KMS-11 (cell line): Measurements from ENCODE around the gene LTB4R2.
A peak's percentile ranks its signal among the peaks of the same experiment; 100 is the strongest.
"Not testable (repeated sequence)": the region's sequence is repeated elsewhere in the genome, so short reads cannot be mapped to it uniquely, and the experiment has no call there.

ENCODE experiments used
- H2AFZ ChIP-seq: fragments of 200-600 bp; sonication (generic); 2 replicates; pipeline ENCODE4 v1.6.1; 2016; ENCODE audit warnings: antibody characterized with exemption, mixed run types, low read depth
- H3K27ac ChIP-seq: fragments of 200-600 bp; sonication (generic); 2 replicates; pipeline ENCODE4 v1.6.1; 2016; ENCODE audit warnings: mild to moderate bottlenecking, mixed run types
- H3K27me3 ChIP-seq: fragments of 200-600 bp; sonication (generic); 2 replicates; pipeline ENCODE4 v1.6.1; 2017; ENCODE audit warnings: mild to moderate bottlenecking, low read depth, mixed run types, moderate library complexity; ENCODE audit not compliant: insufficient read depth
- H3K36me3 ChIP-seq: fragments of 200-600 bp; sonication (generic); 2 replicates; pipeline ENCODE4 v1.6.1; 2017; ENCODE audit warnings: mild to moderate bottlenecking, mixed run types; ENCODE audit not compliant: insufficient read depth
- H3K4me1 ChIP-seq: fragments of 200-600 bp; sonication (generic); 2 replicates; pipeline ENCODE4 v1.6.1; 2016; ENCODE audit warnings: mild to moderate bottlenecking, low read depth, mixed run types; ENCODE audit not compliant: poor library complexity, severe bottlenecking
- H3K4me2 ChIP-seq: fragments of 200-600 bp; sonication (generic); 2 replicates; pipeline ENCODE4 v1.7.0; 2016; ENCODE audit warnings: mild to moderate bottlenecking, mixed run types
- H3K4me3 ChIP-seq: fragments of 200-600 bp; sonication (generic); IDR thresholded peaks from 2 replicates; pipeline ENCODE4 v1.6.1; 2017; ENCODE audit warnings: low read depth, low read length, mixed read lengths; ENCODE audit not compliant: insufficient read depth
- H3K79me2 ChIP-seq: fragments of 200-600 bp; sonication (generic); 2 replicates; pipeline ENCODE4 v1.6.1; 2016; ENCODE audit warnings: low read depth, mixed run types; ENCODE audit not compliant: insufficient read depth
- H3K9ac ChIP-seq: fragments of 200-600 bp; sonication (generic); 2 replicates; pipeline ENCODE4 v1.6.1; 2016; ENCODE audit warnings: mild to moderate bottlenecking, mixed run types
- H4K20me1 ChIP-seq: fragments of 200-600 bp; sonication (generic); 2 replicates; pipeline ENCODE4 v1.6.1; 2016; ENCODE audit warnings: mild to moderate bottlenecking, mixed run types; ENCODE audit not compliant: insufficient read depth
- TF ChIP-seq, protein P1 (sequence below): fragments of 200-600 bp; sonication (generic); conservative IDR thresholded peaks from 2 replicates; pipeline ENCODE4 v1.6.1; 2017; ENCODE audit warnings: low read depth, mild to moderate bottlenecking, antibody characterized with exemption, low read length, moderate library complexity, mixed read lengths

Gene LTB4R2

GRCh38 chr14:24327914-24328313 lies 18.0 kb downstream of the LTB4R2 start:
- not testable (repeated sequence) for H3K4me3 ChIP-seq, H3K27me3 ChIP-seq
- TF ChIP-seq, protein P1, sequence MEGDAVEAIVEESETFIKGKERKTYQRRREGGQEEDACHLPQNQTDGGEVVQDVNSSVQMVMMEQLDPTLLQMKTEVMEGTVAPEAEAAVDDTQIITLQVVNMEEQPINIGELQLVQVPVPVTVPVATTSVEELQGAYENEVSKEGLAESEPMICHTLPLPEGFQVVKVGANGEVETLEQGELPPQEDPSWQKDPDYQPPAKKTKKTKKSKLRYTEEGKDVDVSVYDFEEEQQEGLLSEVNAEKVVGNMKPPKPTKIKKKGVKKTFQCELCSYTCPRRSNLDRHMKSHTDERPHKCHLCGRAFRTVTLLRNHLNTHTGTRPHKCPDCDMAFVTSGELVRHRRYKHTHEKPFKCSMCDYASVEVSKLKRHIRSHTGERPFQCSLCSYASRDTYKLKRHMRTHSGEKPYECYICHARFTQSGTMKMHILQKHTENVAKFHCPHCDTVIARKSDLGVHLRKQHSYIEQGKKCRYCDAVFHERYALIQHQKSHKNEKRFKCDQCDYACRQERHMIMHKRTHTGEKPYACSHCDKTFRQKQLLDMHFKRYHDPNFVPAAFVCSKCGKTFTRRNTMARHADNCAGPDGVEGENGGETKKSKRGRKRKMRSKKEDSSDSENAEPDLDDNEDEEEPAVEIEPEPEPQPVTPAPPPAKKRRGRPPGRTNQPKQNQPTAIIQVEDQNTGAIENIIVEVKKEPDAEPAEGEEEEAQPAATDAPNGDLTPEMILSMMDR, result 0 out of 2 replicates have a peak, but pooled peaks have one; percentile 33

GRCh38 chr14:24329073-24329663 lies 19.2 kb downstream of the LTB4R2 start:
- Histone ChIP-seq H3K36me3 (no peaks in the 10 kb centered on the region), H3K27me3 (peaks cover 11% of the 10 kb centered on the region; the same call in 1 of the 2 replicates), H2AFZ (no peak overlapping the region), H4K20me1 (no peaks in the 10 kb centered on the region), H3K4me3 (no peak overlapping the region), H3K4me1 (peaks cover 12% of the 10 kb centered on the region), H3K9ac (no peak overlapping the region), H3K27ac (no peak overlapping the region), H3K79me2 (no peaks in the 10 kb centered on the region), H3K4me2 (no peak overlapping the region)
- TF ChIP-seq, protein P1, result no peak

More at GRCh38 chr14:24327914-24328313, 18.0 kb downstream of the LTB4R2 start:
- H3K36me3 ChIP-seq, H4K20me1 ChIP-seq, H2AFZ ChIP-seq, H3K79me2 ChIP-seq, H3K4me2 ChIP-seq, H3K4me1 ChIP-seq, H3K27ac ChIP-seq, H3K9ac ChIP-seq: not testable (repeated sequence)

DNA sequence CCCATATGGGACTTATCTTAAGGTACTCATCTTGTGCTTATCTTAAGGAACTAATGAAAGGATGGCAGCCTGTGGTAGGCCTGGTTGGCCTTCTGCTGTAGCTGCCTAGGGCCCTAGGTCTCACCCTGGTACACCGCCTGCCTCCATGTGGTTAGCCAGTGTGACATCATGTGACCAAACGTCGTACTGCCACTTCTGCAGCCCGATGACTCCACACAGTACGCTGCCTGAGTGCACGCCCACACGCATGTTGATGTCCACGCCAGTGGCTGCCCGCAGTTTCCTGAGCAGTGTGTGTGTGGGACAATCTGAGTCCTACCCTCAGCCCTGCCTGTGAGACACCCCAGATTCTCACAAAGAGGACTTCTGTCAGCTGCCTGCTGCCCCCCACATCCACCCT lies 19.8 kb downstream of the LTB4R2 start:
- H2AFZ ChIP-seq, result no peak overlapping the region
- H3K9ac ChIP-seq, result no peak overlapping the region
- H3K27me3 ChIP-seq, result peaks cover 11% of the 10 kb centered on the region; the same call in 1 of the 2 replicates
- peaks cover 12% of the 10 kb centered on the region for H3K4me1 ChIP-seq
- TF ChIP-seq, protein P1, result no peak
- H3K27ac ChIP-seq, result no peak overlapping the region
- H4K20me1 ChIP-seq, result no peaks in the 10 kb centered on the region
- no peak overlapping the region for H3K4me2 ChIP-seq
- H3K36me3 ChIP-seq, result no peaks in the 10 kb centered on the region
- no peak overlapping the region for H3K4me3 ChIP-seq
- no peaks in the 10 kb centered on the region for H3K79me2 ChIP-seq

- H3K4me1 ChIP-seq, result peaks cover 12% of the 10 kb centered on the region
- no peaks in the 10 kb centered on the region for H3K36me3 ChIP-seq
- no peak overlapping the region for H3K4me3 ChIP-seq
- TF ChIP-seq, protein P1, result no peak
- H3K79me2 ChIP-seq, result no peaks in the 10 kb centered on the region
- no peak overlapping the region for H3K27ac ChIP-seq
- H4K20me1 ChIP-seq, result no peaks in the 10 kb centered on the region
- H3K4me2 ChIP-seq, result no peak overlapping the region
- H2AFZ ChIP-seq, result no peak overlapping the region
- peaks cover 11% of the 10 kb centered on the region; the same call in 1 of the 2 replicates for H3K27me3 ChIP-seq
- H3K9ac ChIP-seq, result no peak overlapping the region
Observed at GRCh38 chr14:24330973-24331674, 21.2 kb downstream of the LTB4R2 start.
